GM13977 (cell line): ENCODE results near the gene XPR1.

Experiments used
- DNase-seq: peaks from one replicate; pipeline ENCODE4 v3.0.0; 2012; ENCODE audit warnings: low spot score
- CTCF ChIP-seq: IDR thresholded peaks from 2 replicates; pipeline ENCODE4 v1.5.1; 2012; ENCODE audit warnings: mild to moderate bottlenecking, control low read depth; ENCODE audit not compliant: insufficient read depth; ENCODE audit errors: extremely low read depth, missing control alignments
- in situ Hi-C: fragments of 300-500 bp; cut with MboI; formaldehyde crosslinking; loops from one replicate; pipeline ENCODE4 v1.12.0; 2022; ENCODE audit warnings: low sequenced_read_pairs, low pct_unique_long_range_greater_than_20kb, mixed read lengths, inconsistent platforms; ENCODE audit not compliant: unreplicated experiment

XPR1 gene

GRCh38 chr1:180611016-180611930, 20.5 kb upstream of the XPR1 start:
- TF ChIP-seq CTCF: no peak
- no peak for DNase-seq
- in situ Hi-C loops: no loop called here

DNA sequence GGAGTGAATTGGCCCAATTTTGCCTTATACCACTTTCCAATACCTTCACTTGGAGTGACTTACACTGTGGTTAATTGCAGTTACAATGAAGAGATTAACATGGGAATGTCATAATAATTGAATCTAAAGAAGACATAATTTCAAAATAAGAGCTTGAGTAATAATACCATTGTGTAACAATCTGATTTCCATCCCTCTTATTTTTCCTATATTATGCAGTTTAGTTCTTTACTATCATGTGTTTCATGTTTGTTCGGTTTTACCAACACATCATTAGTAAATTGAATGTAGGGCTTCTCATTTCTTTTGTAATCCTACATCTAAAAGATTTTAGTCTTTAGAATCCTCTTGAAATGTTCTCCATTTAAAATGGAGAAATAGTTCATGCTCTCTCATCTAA, 19.2 kb upstream of the XPR1 start:
- no peak for DNase-seq
- no peak for TF ChIP-seq CTCF
- in situ Hi-C loops: no loop called here

- TF ChIP-seq CTCF: no peak
- in situ Hi-C loops: no loop called here
- DNase-seq: no peak
Measured at GRCh38 chr1:180614730-180615129, 17.1 kb upstream of the XPR1 start.

DNA sequence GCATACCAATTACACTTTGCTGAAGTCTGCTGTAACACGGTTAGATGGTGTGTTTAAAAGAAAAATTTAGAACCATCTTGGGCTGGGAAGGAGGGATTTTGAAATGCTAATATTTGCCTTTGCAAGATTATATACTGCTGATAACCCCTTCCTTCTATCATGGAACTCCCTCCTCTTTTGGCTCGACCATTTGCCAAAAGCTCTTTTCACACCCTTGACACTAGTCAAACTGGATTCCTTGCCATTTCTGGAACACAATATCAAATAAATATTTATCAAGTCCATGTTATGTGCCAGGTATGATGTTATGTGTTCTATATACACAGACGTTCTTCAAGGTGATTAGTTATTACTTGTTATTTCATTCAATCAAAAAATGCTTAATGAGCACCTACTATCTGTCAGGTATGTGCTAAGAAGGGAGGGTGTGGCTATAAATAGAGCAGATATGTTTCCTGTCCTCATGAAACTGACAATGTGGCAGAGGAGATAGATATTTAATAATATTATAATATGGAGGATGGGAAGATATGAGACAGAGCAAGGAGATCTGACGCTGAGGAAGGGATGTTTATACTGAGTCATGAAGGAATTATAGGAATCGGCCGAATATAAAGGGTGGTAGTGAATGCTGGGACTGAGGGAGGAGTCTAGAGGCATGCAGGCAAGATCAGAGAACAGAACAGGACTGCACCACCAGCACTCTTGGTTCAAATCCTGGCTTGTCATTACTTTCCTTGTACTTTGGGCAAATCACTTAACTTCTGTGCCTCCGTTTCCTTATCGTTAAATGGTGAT, 16.1 kb upstream of the XPR1 start:
- no peak for TF ChIP-seq CTCF
- DNase-seq: no peak
- in situ Hi-C loops: no loop called here

DNA sequence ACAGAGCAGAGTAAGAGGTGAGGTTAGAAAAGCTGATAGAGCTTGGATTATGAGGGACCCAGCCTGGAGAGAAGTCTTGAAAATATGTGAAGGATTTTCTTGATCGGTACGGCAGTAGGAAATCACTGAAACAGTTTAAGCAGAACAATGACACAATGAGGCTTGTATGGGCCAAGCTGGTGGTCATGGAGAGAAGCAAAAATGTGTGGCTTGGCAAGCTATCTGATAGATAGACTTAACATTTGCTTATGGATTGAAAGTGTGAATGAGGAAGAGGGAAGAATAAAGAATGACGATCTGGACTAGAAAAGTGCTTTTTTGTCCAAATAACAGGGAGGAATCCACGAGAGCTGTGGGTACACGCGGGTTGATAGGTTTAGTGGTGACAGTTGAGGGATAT, 15.4 kb upstream of the XPR1 start:
- in situ Hi-C loops: no loop called here
- DNase-seq: no peak

More for the DNA sequence above, 15.4 kb upstream of the XPR1 start:
- TF ChIP-seq CTCF: no peak
